Measurements from ENCODE around the gene SETDB1.

- TF ChIP-seq, protein P1, sequence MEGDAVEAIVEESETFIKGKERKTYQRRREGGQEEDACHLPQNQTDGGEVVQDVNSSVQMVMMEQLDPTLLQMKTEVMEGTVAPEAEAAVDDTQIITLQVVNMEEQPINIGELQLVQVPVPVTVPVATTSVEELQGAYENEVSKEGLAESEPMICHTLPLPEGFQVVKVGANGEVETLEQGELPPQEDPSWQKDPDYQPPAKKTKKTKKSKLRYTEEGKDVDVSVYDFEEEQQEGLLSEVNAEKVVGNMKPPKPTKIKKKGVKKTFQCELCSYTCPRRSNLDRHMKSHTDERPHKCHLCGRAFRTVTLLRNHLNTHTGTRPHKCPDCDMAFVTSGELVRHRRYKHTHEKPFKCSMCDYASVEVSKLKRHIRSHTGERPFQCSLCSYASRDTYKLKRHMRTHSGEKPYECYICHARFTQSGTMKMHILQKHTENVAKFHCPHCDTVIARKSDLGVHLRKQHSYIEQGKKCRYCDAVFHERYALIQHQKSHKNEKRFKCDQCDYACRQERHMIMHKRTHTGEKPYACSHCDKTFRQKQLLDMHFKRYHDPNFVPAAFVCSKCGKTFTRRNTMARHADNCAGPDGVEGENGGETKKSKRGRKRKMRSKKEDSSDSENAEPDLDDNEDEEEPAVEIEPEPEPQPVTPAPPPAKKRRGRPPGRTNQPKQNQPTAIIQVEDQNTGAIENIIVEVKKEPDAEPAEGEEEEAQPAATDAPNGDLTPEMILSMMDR (IDR thresholded peaks at IDR 0.05): no peak
- TF ChIP-seq POLR2A (IDR thresholded peaks at IDR 0.05) (no peak), POLR2AphosphoS5 (IDR thresholded peaks at IDR 0.05) (no peak)
Observed at GRCh38 chr1:150960646-150961045, 34.5 kb downstream of the SETDB1 start.

Measured in prostate gland (tissue), 2 donors.